ENCODE data around the gene DUS1L. TPM values are rescaled to one million over a fixed set of nuclear protein-coding genes. Genes with fewer than 3 reads are reported as not detected.

DUS1L gene
- total and polyA plus RNA-seq, 2 experiments from 2014 or later, result 66.0 to 122 TPM

GRCh38 chr17:82058855-82059249, 6.8 kb downstream of the DUS1L start:
- Mint-ChIP-seq H3K9me3 (no peaks in the 10 kb centered on the region), H3K36me3 (ENCODE audit: low read depth) (peaks cover 22% of the 10 kb centered on the region), H3K27me3 (ENCODE audit: insufficient read depth, low read depth, poor library complexity) (peaks cover 10% of the 10 kb centered on the region), H3K4me1 (no peaks in the 10 kb centered on the region), H3K4me3 (no peak overlapping the region), H3K27ac (no peak overlapping the region)
- H4K20me1 ChIP-seq (replicated peaks; ENCODE audit: insufficient read depth), result no peaks in the 10 kb centered on the region
- H3K79me2 ChIP-seq (replicated peaks; ENCODE audit: insufficient read depth), result no peaks in the 10 kb centered on the region
- no peaks in the 10 kb centered on the region for H3K27me3 ChIP-seq (ENCODE audit: insufficient read depth)
- no peaks in the 10 kb centered on the region for H3K9me2 ChIP-seq (ENCODE audit: insufficient read depth)
- H3K36me3 ChIP-seq (ENCODE audit: insufficient read depth), result peaks cover 4% of the 10 kb centered on the region; the same call in 1 of the 2 replicates
- no peak overlapping the region for H3K4me3 ChIP-seq
- H2AFZ ChIP-seq, result no peak overlapping the region
- H3K27ac ChIP-seq (ENCODE audit: low read depth), result no peak overlapping the region; the same call in 1 of the 2 replicates
- no peak for ATAC-seq
- no peak overlapping the region for H3K4me2 ChIP-seq
- peaks cover 3% of the 10 kb centered on the region; the same call in 1 of the 2 replicates for H3F3A ChIP-seq (replicated peaks; ENCODE audit: low read depth)
- TF ChIP-seq, protein P1, sequence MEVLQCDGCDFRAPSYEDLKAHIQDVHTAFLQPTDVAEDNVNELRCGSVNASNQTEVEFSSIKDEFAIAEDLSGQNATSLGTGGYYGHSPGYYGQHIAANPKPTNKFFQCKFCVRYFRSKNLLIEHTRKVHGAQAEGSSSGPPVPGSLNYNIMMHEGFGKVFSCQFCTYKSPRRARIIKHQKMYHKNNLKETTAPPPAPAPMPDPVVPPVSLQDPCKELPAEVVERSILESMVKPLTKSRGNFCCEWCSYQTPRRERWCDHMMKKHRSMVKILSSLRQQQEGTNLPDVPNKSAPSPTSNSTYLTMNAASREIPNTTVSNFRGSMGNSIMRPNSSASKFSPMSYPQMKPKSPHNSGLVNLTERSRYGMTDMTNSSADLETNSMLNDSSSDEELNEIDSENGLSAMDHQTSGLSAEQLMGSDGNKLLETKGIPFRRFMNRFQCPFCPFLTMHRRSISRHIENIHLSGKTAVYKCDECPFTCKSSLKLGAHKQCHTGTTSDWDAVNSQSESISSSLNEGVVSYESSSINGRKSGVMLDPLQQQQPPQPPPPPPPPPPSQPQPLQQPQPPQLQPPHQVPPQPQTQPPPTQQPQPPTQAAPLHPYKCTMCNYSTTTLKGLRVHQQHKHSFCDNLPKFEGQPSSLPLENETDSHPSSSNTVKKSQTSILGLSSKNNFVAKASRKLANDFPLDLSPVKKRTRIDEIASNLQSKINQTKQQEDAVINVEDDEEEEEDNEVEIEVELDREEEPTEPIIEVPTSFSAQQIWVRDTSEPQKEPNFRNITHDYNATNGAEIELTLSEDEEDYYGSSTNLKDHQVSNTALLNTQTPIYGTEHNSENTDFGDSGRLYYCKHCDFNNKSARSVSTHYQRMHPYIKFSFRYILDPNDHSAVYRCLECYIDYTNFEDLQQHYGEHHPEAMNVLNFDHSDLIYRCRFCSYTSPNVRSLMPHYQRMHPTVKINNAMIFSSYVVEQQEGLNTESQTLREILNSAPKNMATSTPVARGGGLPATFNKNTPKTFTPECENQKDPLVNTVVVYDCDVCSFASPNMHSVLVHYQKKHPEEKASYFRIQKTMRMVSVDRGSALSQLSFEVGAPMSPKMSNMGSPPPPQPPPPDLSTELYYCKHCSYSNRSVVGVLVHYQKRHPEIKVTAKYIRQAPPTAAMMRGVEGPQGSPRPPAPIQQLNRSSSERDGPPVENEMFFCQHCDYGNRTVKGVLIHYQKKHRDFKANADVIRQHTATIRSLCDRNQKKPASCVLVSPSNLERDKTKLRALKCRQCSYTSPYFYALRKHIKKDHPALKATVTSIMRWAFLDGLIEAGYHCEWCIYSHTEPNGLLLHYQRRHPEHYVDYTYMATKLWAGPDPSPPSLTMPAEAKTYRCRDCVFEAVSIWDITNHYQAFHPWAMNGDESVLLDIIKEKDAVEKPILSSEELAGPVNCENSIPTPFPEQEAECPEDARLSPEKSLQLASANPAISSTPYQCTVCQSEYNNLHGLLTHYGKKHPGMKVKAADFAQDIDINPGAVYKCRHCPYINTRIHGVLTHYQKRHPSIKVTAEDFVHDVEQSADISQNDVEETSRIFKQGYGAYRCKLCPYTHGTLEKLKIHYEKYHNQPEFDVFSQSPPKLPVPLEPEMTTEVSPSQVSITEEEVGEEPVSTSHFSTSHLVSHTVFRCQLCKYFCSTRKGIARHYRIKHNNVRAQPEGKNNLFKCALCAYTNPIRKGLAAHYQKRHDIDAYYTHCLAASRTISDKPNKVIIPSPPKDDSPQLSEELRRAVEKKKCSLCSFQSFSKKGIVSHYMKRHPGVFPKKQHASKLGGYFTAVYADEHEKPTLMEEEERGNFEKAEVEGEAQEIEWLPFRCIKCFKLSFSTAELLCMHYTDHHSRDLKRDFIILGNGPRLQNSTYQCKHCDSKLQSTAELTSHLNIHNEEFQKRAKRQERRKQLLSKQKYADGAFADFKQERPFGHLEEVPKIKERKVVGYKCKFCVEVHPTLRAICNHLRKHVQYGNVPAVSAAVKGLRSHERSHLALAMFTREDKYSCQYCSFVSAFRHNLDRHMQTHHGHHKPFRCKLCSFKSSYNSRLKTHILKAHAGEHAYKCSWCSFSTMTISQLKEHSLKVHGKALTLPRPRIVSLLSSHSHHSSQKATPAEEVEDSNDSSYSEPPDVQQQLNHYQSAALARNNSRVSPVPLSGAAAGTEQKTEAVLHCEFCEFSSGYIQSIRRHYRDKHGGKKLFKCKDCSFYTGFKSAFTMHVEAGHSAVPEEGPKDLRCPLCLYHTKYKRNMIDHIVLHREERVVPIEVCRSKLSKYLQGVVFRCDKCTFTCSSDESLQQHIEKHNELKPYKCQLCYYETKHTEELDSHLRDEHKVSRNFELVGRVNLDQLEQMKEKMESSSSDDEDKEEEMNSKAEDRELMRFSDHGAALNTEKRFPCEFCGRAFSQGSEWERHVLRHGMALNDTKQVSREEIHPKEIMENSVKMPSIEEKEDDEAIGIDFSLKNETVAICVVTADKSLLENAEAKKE (CRISPR knock-in tag; IDR thresholded peaks at IDR 0.05), result no peak
- TF ChIP-seq ZNF331 (CRISPR knock-in tag; IDR thresholded peaks at IDR 0.05; ENCODE audit: low read depth) (no peak), STAT1 (IDR thresholded peaks at IDR 0.05; ENCODE audit: unreplicated experiment) (no peak)
- H3K4me1 ChIP-seq (ENCODE audit: insufficient read depth), result no peaks in the 10 kb centered on the region
- DNase-seq (ENCODE audit: low spot score), result no peak

DNA sequence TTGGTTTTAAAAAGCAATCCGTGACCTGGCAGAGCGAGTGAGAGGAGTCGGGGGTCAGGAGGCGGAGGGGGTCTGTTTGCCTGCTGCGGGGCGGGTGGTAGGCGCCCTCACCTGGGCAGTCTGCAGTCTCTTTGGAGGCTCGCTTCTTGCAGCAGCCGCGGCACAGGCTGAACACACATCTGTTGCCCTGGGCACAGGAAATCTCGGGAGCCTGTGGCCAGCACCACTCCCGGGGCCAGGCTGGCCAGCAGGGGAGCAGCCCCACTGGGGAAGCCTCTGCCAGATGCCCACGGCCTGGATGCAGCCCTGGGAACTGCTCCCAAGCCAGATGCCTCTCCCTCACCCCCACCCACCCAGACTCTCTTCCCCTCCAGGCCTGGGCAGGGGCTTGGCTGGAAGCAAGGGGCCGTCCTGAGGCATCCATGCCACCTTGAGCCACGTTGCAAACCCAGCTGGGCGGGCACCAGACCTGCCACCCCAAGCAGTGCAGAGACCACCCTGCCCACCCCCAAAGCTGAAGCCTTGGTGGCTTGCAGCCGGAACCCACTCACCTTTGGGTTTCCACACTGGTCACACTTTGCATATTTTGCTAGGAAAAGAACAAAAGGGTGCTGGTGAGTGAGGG, 7.3 kb downstream of the DUS1L start:
- H3K79me2 ChIP-seq (replicated peaks; ENCODE audit: insufficient read depth), result no peaks in the 10 kb centered on the region
- H3K4me2 ChIP-seq, result no peak overlapping the region
- Mint-ChIP-seq H3K27me3 (ENCODE audit: insufficient read depth, low read depth, poor library complexity) (peaks cover 14% of the 10 kb centered on the region), H3K9me3 (no peaks in the 10 kb centered on the region), H3K4me3 (no peak overlapping the region), H3K27ac (no peak overlapping the region), H3K4me1 (no peaks in the 10 kb centered on the region), H3K36me3 (ENCODE audit: low read depth) (peaks cover 22% of the 10 kb centered on the region)
- ATAC-seq (peak; percentile 24), DNase-seq (ENCODE audit: low spot score) (peak; percentile 6)
- no peak overlapping the region for H3K4me3 ChIP-seq
- H4K20me1 ChIP-seq (replicated peaks; ENCODE audit: insufficient read depth), result no peaks in the 10 kb centered on the region
- peaks cover 4% of the 10 kb centered on the region; the same call in 1 of the 2 replicates for H3K36me3 ChIP-seq (ENCODE audit: insufficient read depth)
- no peaks in the 10 kb centered on the region for H3K27me3 ChIP-seq (ENCODE audit: insufficient read depth)
- no peak overlapping the region for H2AFZ ChIP-seq
- H3F3A ChIP-seq (replicated peaks; ENCODE audit: low read depth), result peaks cover 6% of the 10 kb centered on the region; the same call in 1 of the 2 replicates
- TF ChIP-seq, protein P2, sequence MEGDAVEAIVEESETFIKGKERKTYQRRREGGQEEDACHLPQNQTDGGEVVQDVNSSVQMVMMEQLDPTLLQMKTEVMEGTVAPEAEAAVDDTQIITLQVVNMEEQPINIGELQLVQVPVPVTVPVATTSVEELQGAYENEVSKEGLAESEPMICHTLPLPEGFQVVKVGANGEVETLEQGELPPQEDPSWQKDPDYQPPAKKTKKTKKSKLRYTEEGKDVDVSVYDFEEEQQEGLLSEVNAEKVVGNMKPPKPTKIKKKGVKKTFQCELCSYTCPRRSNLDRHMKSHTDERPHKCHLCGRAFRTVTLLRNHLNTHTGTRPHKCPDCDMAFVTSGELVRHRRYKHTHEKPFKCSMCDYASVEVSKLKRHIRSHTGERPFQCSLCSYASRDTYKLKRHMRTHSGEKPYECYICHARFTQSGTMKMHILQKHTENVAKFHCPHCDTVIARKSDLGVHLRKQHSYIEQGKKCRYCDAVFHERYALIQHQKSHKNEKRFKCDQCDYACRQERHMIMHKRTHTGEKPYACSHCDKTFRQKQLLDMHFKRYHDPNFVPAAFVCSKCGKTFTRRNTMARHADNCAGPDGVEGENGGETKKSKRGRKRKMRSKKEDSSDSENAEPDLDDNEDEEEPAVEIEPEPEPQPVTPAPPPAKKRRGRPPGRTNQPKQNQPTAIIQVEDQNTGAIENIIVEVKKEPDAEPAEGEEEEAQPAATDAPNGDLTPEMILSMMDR (conservative IDR thresholded peaks at IDR 0.05; ENCODE audit: low read depth in 2 of 2), result peak in 1 of 2 experiments; percentile 40; a peak in 1 of 4 replicates
- TF ChIP-seq NANOG (IDR thresholded peaks at IDR 0.05; ENCODE audit: borderline replicate concordance), result no peak
- H3K27ac ChIP-seq (ENCODE audit: low read depth), result no peak overlapping the region; the same call in 1 of the 2 replicates
- no peaks in the 10 kb centered on the region for H3K4me1 ChIP-seq (ENCODE audit: insufficient read depth)
- H3K9me2 ChIP-seq (ENCODE audit: insufficient read depth), result no peaks in the 10 kb centered on the region

All from GM23338 (cell line).